Activated T-helper 1 cell treated with anti-CD3 and anti-CD28 coated beads, Interleukin-12 subunit alpha, Interleukin-12 subunit beta, Interleukin-2, Interleukin-4 antibody, amounts not matched to agents 30 ng/mL and 10 ng/mL and 1 ng/mL, durations not matched to agents 14 hours and 24 hours and 36 hours (primary cell): Measurements from ENCODE around the gene HNRNPA3. TPM values are rescaled to one million over a fixed set of nuclear protein-coding genes. Genes with fewer than 3 reads are reported as not detected.

Experiments used
- DNase-seq: peaks from one replicate; pipeline ENCODE4 v3.0.0; 2021; ENCODE audit warnings: low spot score
- H3K27ac Mint-ChIP-seq: one replicate; pipeline ENCODE4 v1.8.0; 2021; ENCODE audit warnings: mild to moderate bottlenecking, mixed read lengths
- H3K27me3 Mint-ChIP-seq: one replicate; pipeline ENCODE4 v1.8.0; 2022; ENCODE audit warnings: mild to moderate bottlenecking, moderate library complexity, mixed read lengths; ENCODE audit not compliant: insufficient read depth
- H3K36me3 Mint-ChIP-seq: one replicate; pipeline ENCODE4 v1.8.0; 2021; ENCODE audit warnings: low read depth, mixed read lengths
- H3K4me1 Mint-ChIP-seq: one replicate; pipeline ENCODE4 v1.8.0; 2021; ENCODE audit warnings: low read depth, mixed read lengths
- H3K4me3 Mint-ChIP-seq: one replicate; pipeline ENCODE4 v1.8.0; 2021; ENCODE audit warnings: mild to moderate bottlenecking, moderate library complexity, mixed read lengths
- H3K9me3 Mint-ChIP-seq: one replicate; pipeline ENCODE4 v1.8.0; 2021; ENCODE audit warnings: mixed read lengths
- intact Hi-C: fragments of 100-400 bp; cut with micrococcal nuclease; formaldehyde crosslinking; loops from one replicate; pipeline ENCODE4 v1.15.1; 2024
- total RNA-seq: library from RNA; stranded (reverse); gene quantifications from 2 replicates; pipeline ENCODE4 v1.2.3, GENCODE V29; 2022

The HNRNPA3 gene
- total RNA-seq = 326 and 333 TPM in 2 replicates

DNA sequence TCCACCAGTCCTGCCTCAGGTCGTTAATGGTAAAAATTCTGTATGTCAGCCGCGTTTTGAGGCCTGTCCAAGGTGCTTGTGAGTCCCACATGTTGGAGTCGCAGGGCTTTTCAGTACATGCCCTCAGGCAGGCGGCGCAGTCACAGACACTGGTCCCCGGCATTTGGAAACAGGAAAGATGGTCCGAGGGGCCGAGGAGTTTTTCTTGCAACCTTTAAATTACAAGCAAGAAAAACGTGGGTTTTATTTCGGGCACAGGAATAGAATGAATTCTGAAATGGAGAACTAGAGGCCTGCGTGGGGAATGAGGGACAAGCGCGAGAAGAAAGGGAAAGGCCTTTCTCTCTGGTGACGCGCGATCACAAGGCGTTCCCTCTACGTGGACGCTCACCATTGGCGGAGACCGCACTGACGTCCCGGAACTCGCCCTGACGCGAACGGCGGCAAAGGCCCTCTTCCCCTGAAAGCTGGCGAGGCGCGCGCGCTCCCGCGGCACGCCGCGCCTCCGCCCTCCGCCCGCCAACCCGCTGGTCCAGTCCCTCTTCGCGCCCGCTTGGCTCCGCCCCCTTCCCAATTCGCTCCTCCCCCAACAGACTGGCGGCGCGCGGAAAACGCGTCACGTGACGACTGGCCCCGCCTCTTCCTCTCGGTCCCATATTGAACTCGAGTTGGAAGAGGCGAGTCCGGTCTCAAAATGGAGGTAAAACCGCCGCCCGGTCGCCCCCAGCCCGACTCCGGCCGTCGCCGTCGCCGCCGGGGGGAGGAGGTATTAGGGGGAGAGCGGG is at the start of gene HNRNPA3:
Gene HNRNPA3, plus strand, starts transcription at position 689 of the 785 bp plus-strand sequence. Its CDS starts 6 bp downstream, at position 695.
- peak; percentile 100 for DNase-seq
- intact Hi-C loops = loop anchor here (1.0 to 5.0 kb wide), 7 partner anchors 79 to 901 kb away; partner anchors contain the start of genes AGPS and RBM45
- Mint-ChIP-seq H3K27ac (peak within 1 kb of the TSS; percentile 99), H3K36me3 (peaks cover 42% of the 10 kb centered on the region), H3K4me3 (peak within 1 kb of the TSS; percentile 97), H3K9me3 (no peaks in the 10 kb centered on the region), H3K4me1 (peaks cover 58% of the 10 kb centered on the region), H3K27me3 (no peaks in the 10 kb centered on the region)

DNA sequence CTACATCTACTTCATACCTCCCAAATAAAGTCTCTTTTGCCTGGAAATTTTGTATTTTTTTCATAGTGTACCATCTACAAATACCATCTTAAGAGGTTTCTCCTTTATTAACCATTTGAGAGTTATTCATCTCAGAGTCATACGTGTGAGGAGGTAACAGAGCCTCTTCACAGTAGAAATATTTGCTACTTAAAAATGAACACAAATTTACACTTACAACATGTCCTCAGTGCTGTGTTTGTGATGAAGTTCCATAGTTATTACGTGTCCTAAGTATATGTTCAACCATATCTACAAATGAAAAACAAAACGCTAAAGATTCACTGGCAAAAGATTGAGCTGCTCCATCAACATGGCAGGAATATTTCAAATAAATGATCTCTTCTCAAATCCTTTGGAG is 48.5 kb upstream of the HNRNPA3 start:
- Mint-ChIP-seq H3K4me1 (peaks cover 21% of the 10 kb centered on the region), H3K27ac (no peak overlapping the region), H3K9me3 (no peaks in the 10 kb centered on the region), H3K4me3 (no peak overlapping the region), H3K36me3 (no peaks in the 10 kb centered on the region), H3K27me3 (peaks cover 3% of the 10 kb centered on the region)
- intact Hi-C loops = loop anchor here (1.0 to 10.0 kb wide), 9 partner anchors 15 to 599 kb away; partner anchors contain the start of gene AGPS
- no peak for DNase-seq

DNA sequence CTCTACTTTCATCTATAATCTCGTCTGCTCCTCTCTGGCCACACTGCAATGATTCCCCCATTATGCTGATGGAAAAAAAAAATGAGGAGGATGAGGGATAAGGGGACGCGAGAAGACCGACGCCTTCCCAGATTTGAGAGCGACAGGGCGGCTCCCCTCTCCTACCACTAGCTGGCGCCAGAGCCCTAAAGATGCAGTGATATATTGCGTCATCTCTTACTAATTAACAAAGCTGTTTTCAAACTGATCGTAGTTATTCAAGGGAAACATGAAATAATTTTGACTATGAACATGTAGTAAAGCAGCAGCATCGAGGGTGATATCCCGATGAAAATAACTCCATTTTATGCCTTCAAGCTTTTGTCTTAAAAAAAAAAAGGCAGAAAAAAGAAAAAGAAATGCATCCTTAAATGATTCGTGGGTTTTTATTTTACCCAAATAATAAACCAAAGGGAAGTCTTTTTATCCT is 48.0 kb upstream of the HNRNPA3 start:
- H3K27ac Mint-ChIP-seq = no peak overlapping the region
- no peaks in the 10 kb centered on the region for H3K9me3 Mint-ChIP-seq
- intact Hi-C loops = loop anchor here (1.0 to 10.0 kb wide), 10 partner anchors 15 to 599 kb away; partner anchors contain the start of gene AGPS
- peak; percentile 63 for DNase-seq
- H3K4me3 Mint-ChIP-seq = no peak overlapping the region
- H3K4me1 Mint-ChIP-seq = peaks cover 25% of the 10 kb centered on the region
- H3K27me3 Mint-ChIP-seq = peaks cover 3% of the 10 kb centered on the region
- H3K36me3 Mint-ChIP-seq = no peaks in the 10 kb centered on the region

DNA sequence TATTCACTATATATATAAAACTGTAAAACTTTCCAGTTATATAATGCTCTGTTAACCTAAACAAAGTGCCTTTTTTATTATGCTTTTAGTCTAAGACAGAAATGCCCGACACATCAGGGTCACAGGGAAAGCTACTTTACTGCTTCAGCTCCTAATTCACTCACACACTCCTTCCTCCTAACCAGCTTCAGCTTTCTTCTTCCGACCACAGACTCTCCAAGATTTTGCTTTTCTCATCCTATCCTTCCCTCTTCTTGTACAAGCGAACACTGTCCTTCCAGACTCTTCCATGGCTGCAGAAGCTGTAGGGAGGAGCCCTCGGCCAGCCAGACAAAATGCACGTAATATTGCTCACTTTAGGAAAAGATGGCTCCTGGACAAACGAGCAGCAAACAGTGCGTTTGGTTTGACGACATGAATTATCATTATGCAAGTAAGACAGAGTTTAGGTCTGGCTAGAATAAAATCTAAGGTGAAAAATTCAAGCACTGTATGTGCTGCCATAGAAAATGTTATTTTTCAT is 47.5 kb upstream of the HNRNPA3 start:
- peaks cover 30% of the 10 kb centered on the region for H3K4me1 Mint-ChIP-seq
- intact Hi-C loops = loop anchor here (2.0 to 10.0 kb wide), 4 partner anchors 228 to 560 kb away; partner anchors contain the start of gene AGPS
- H3K4me3 Mint-ChIP-seq = no peak overlapping the region
- DNase-seq = no peak
- H3K27ac Mint-ChIP-seq = no peak overlapping the region
- no peaks in the 10 kb centered on the region for H3K36me3 Mint-ChIP-seq
- H3K27me3 Mint-ChIP-seq = peaks cover 3% of the 10 kb centered on the region
- H3K9me3 Mint-ChIP-seq = no peaks in the 10 kb centered on the region

DNA sequence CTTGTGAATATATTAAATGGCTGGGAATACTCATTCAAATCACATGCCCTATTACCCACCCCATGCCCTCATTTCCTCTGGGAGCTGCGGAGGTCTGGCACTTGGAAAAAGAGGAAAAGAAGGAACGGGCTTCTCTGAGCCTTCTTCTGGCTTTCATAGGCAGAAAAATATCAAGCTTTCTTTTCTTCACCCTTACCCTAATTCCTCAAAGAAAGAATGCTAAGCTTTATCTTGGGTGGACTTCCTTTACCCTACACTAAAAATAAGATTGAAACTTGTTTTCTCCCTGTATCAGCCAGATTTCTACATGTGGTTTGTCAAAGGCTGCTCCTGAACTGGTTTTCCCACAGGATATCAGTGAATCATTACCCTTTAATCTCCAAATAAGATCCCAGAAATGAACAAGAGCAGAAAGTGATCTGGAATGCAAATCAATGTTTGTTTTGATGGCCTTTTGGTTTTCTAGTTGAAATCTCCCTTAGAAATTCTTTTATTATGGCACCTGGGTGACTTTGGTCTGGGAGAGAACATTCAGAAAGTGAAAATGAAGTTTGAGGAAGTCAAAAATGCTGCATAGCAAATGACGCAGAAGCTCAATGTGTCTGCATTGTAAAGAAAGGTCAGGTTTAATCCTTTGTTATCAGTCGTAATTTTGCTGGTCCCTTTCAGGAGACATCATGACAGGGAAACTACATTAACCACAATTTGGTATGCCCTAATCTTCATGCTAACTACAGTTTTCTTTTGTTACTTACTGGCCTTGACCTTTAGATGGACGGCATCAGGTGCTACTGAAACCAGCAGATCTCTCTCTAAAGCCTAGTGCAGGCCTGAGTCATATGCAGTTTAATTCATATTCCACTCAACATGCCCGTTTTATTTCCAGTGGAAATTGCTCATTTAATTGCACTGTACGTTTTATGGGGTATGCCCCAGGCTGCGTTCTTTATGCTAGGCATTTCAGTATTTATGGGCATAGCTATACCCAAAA is 46.6 kb upstream of the HNRNPA3 start:
- H3K4me3 Mint-ChIP-seq = peak overlapping the region; percentile 38
- peak overlapping the region; percentile 54 for H3K27ac Mint-ChIP-seq
- peaks cover 3% of the 10 kb centered on the region for H3K27me3 Mint-ChIP-seq
- H3K36me3 Mint-ChIP-seq = no peaks in the 10 kb centered on the region
- H3K4me1 Mint-ChIP-seq = peaks cover 33% of the 10 kb centered on the region
- H3K9me3 Mint-ChIP-seq = no peaks in the 10 kb centered on the region
- intact Hi-C loops = loop anchor here (1.0 to 10.0 kb wide), 5 partner anchors 47 to 559 kb away; partner anchors contain the start of gene AGPS
- no peak for DNase-seq

DNA sequence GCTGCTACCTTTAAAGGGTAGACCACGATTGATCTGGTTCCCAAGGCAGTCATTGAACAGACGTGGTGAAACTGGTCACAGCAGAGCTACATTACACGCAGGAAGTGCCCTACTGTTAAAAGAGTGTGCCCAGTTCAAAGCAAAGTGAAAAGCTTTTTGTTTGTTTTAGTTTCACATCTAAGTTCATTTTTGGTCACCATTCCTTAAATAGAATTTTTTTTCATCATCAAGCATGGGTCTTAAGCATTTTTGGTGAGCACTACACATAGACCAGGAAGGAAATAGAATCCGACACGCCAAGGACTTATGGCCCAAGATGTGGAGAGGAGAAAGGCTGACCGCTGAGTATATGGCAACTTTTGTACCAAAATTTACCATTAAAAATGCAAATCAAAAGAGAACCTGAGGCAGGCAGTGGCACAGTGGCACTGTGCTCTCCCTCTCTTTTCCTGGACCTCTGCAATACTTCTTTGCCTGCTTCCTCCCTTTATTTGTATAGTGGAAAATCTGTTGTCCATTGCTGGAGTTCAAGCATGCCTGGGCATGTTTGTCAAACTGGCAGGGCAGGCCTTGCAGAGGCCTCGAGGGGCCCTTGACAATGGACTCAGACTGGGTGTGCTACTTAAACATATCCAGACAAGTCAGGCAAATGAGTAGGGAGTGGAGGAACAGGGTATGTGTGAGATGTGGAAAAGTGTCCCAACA is 42.6 kb upstream of the HNRNPA3 start:
- H3K9me3 Mint-ChIP-seq = no peaks in the 10 kb centered on the region
- H3K4me3 Mint-ChIP-seq = no peak overlapping the region
- H3K27me3 Mint-ChIP-seq = peaks cover 3% of the 10 kb centered on the region
- H3K27ac Mint-ChIP-seq = no peak overlapping the region
- DNase-seq = no peak
- intact Hi-C loops = loop anchor here (5.0 to 10.0 kb wide), 2 partner anchors 385 to 447 kb away; a partner anchor contains a TSS
- H3K36me3 Mint-ChIP-seq = no peaks in the 10 kb centered on the region
- H3K4me1 Mint-ChIP-seq = peaks cover 33% of the 10 kb centered on the region

DNA sequence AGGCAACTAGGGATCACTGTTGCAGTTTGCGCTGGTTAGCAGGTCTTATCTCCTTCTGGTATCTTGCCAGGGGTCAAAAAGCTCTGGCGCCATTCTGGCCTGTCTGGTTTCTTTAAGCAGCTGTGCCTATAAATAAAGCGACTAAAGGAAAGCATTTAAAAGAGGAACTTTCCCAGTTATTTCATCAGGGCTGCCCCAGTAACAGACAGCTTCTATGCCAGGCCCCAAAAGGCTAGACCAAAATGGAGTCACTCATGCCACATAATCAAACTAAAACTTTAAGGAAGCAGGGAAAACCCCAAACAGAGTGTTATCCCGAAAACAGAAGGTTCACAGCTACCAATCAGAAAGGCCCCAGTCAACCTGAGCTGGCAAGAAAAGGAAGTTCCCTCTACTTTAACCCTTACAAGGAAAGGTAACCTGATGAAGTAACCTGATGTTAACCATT is 41.2 kb upstream of the HNRNPA3 start:
- peaks cover 7% of the 10 kb centered on the region for H3K27me3 Mint-ChIP-seq
- H3K4me1 Mint-ChIP-seq = peaks cover 24% of the 10 kb centered on the region
- H3K27ac Mint-ChIP-seq = no peak overlapping the region
- no peak for DNase-seq
- no peak overlapping the region for H3K4me3 Mint-ChIP-seq
- no peaks in the 10 kb centered on the region for H3K36me3 Mint-ChIP-seq
- no peaks in the 10 kb centered on the region for H3K9me3 Mint-ChIP-seq
- intact Hi-C loops = no loop called here

DNA sequence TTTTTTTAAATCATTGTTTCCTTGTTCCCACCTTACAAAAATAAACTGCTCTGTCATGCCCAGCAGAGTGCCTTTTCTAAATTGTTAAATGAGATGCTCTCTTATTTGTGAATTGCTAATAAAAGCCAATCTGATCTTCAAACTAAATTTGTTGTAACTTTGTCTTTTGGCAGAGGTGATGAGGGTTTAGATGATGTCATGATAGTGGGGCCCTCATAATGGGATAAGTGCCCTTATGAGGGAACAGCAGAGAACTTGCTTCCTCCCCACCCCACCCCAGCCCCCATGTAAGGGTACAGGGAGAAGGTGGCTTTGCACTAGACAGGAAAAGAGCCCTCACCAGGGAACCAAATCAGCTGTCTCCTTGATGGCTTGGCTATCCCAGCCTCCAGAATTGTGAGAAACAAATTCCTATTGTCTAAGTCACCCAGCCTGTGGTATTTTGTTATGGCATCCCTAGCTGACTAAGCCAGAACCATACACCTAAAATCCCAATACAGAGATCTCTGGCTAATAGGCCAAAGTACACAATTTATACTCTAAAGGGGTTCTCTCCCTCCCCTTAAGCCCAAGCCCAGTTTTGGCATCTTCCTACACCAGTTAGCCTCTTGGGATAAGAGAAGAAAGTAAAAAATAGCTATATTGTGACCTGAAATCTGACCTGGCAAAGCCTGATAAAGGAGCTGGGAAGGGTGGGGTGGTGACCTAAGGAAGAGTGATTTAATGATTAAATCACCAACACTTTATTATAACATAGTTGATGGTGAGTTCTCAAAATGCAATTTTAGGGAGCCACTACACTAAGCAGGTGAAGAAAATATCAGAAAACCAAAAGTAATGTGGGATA is 40.3 kb upstream of the HNRNPA3 start:
- no peaks in the 10 kb centered on the region for H3K36me3 Mint-ChIP-seq
- H3K4me1 Mint-ChIP-seq = peaks cover 20% of the 10 kb centered on the region
- intact Hi-C loops = no loop called here
- peaks cover 7% of the 10 kb centered on the region for H3K27me3 Mint-ChIP-seq
- DNase-seq = no peak
- no peak overlapping the region for H3K4me3 Mint-ChIP-seq
- no peaks in the 10 kb centered on the region for H3K9me3 Mint-ChIP-seq
- H3K27ac Mint-ChIP-seq = no peak overlapping the region

DNA sequence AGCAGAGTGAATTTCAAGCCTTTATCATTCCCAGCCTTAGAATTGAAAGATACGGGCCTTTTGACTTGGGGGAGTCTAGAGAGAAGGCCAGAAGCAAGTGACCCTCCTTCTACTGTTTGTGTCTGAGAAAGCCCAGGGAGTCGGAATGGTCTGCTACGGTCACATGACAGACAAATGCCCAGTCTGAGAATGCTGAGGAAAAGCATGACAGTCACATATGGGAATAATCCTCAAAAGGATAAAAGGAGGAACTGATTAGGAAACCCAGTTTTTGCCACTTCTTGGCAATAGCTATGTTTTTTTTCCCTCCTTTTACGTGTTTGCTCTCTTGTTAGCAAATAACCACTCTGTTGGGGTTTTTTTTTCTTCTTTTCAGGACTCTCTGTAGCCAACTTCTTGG is 38.1 kb upstream of the HNRNPA3 start:
- Mint-ChIP-seq H3K4me1 (peaks cover 9% of the 10 kb centered on the region), H3K36me3 (no peaks in the 10 kb centered on the region), H3K27ac (no peak overlapping the region), H3K27me3 (peaks cover 7% of the 10 kb centered on the region), H3K9me3 (no peaks in the 10 kb centered on the region), H3K4me3 (no peak overlapping the region)
- no peak for DNase-seq
- intact Hi-C loops = no loop called here

DNA sequence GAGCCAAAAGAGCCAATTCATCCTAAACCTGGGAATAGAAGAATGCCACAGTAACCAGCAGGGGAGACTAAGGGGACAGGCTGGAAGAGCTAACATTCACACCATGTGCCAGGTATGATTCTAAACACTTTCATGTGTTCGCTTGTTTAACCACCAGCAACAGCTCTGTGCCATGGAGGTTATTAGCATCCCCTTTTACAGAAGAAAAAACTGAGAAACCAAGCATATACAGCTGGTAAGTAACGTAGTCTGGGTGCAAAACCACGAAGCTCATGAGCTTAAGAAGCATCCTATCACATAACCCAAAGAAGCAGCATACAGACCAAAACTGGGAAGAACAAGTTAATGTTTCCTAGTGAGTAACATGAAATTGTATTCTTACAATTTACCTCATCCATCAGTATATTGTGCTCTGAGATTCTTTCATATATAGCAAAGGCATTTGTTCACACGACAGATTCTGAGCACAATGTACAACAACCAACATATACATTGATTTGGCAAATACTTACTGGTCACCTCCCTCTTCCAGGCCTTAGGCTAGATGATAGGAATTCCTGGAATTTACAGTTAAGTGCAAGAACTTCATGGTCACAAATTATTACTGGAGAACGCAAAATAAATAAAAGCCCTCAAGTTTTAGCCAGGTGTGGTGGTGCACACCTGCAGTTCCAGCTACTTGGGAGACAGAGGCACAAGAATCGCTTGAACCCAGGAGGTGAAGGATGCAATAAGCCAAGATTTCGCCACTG is 36.5 kb upstream of the HNRNPA3 start:
- H3K36me3 Mint-ChIP-seq = no peaks in the 10 kb centered on the region
- no peak overlapping the region for H3K27ac Mint-ChIP-seq
- no peak overlapping the region for H3K4me3 Mint-ChIP-seq
- no peak for DNase-seq
- no peaks in the 10 kb centered on the region for H3K4me1 Mint-ChIP-seq
- intact Hi-C loops = no loop called here
- peaks cover 12% of the 10 kb centered on the region for H3K27me3 Mint-ChIP-seq
- no peaks in the 10 kb centered on the region for H3K9me3 Mint-ChIP-seq

DNA sequence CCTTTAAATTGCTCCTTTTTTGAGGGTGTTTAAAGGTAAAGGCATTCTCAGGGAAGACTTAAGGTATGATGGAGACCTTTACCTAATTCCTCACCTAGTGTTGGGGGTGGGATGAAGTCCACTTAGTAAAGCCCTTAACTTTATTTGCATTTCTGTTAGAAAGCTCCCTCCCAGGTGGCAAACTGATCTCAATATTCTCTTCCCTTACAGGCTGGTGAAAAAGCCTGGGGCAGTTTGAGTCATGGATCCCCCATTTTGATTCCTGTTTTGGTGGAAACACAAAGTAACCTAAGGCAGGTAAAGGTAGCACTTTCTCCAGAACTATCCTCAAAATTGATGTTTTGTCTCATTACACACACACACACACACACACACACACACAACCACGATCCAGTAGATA is 33.8 kb upstream of the HNRNPA3 start:
- no peaks in the 10 kb centered on the region for H3K36me3 Mint-ChIP-seq
- no peak for DNase-seq
- H3K27me3 Mint-ChIP-seq = peaks cover 16% of the 10 kb centered on the region
- no peak overlapping the region for H3K4me3 Mint-ChIP-seq
- no peaks in the 10 kb centered on the region for H3K4me1 Mint-ChIP-seq
- H3K9me3 Mint-ChIP-seq = no peaks in the 10 kb centered on the region
- H3K27ac Mint-ChIP-seq = no peak overlapping the region
- intact Hi-C loops = no loop called here
